HEK293T (cell line): ENCODE results near the gene GOSR1.
"Not testable (repeated sequence)": the region's sequence is repeated elsewhere in the genome, so short reads cannot be mapped to it uniquely, and the experiment has no call there.

Experiments
- CTCF ChIA-PET: fragments of 350-600 bp; formaldehyde crosslinking; extraction: SDS; loops from one replicate; lab custom pipeline; 2021; ENCODE audit warnings: antibody characterized with exemption, inconsistent platforms; lab: Yijun Ruan, JAX
- POLR2A ChIA-PET: fragments of 350-600 bp; formaldehyde crosslinking; extraction: SDS; loops from one replicate; lab custom pipeline; 2020; ENCODE audit warnings: antibody characterized with exemption, inconsistent platforms; lab: Yijun Ruan, JAX
- DNase-seq: peaks from one replicate; pipeline ENCODE4 v3.0.0; 2012; ENCODE audit warnings: mixed read lengths; ENCODE audit errors: extremely low spot score
- ARNT ChIP-seq: fragments of 450-650 bp; IDR thresholded peaks from 2 replicates; pipeline ENCODE4 v1.6.1; 2017; ENCODE audit warnings: mild to moderate bottlenecking
- BHLHE40 ChIP-seq: fragments of 450-650 bp; IDR thresholded peaks from 2 replicates; pipeline ENCODE4 v1.6.1; 2016; ENCODE audit warnings: mild to moderate bottlenecking, moderate library complexity, borderline replicate concordance
- CTBP1 ChIP-seq: fragments of 450-650 bp; IDR thresholded peaks from 2 replicates; pipeline ENCODE4 v1.6.1; 2016; ENCODE audit warnings: borderline replicate concordance
- ELF4 ChIP-seq: fragments of 450-650 bp; IDR thresholded peaks from 2 replicates; pipeline ENCODE4 v1.6.1; 2017; ENCODE audit warnings: antibody characterized with exemption
- FOXA1 ChIP-seq: fragments of 450-650 bp; IDR thresholded peaks from 2 replicates; pipeline ENCODE4 v1.6.1; 2016; ENCODE audit warnings: mild to moderate bottlenecking
- FOXK2 ChIP-seq: fragments of 450-650 bp; IDR thresholded peaks from 2 replicates; pipeline ENCODE4 v1.6.1; 2016; ENCODE audit warnings: mild to moderate bottlenecking
- FOXM1 ChIP-seq: fragments of 450-650 bp; IDR thresholded peaks from 2 replicates; pipeline ENCODE4 v1.6.1; 2017; ENCODE audit warnings: mild to moderate bottlenecking, borderline replicate concordance
- HDGF ChIP-seq: fragments of 450-650 bp; IDR thresholded peaks from 2 replicates; pipeline ENCODE4 v1.6.1; 2017; ENCODE audit warnings: antibody characterized with exemption, borderline replicate concordance
- L3MBTL2 ChIP-seq: fragments of 450-650 bp; conservative IDR thresholded peaks from 2 replicates; pipeline ENCODE4 v1.6.1; 2016; ENCODE audit warnings: mild to moderate bottlenecking
- LEF1 ChIP-seq: fragments of 450-650 bp; IDR thresholded peaks from 2 replicates; pipeline ENCODE4 v1.6.1; 2017; ENCODE audit warnings: mild to moderate bottlenecking, borderline replicate concordance
- NFRKB ChIP-seq: fragments of 450-650 bp; IDR thresholded peaks from 2 replicates; pipeline ENCODE4 v1.6.1; 2016; ENCODE audit warnings: mild to moderate bottlenecking, moderate library complexity
- PKNOX1 ChIP-seq: fragments of 450-650 bp; IDR thresholded peaks from 2 replicates; pipeline ENCODE4 v1.6.1; 2016
- SP1 ChIP-seq: fragments of 450-650 bp; IDR thresholded peaks from 2 replicates; pipeline ENCODE4 v1.6.1; 2017
- SUZ12 ChIP-seq: fragments of 450-650 bp; IDR thresholded peaks from 2 replicates; pipeline ENCODE4 v1.6.1; 2016; ENCODE audit warnings: mild to moderate bottlenecking
- TARDBP ChIP-seq: fragments of 450-650 bp; IDR thresholded peaks from 2 replicates; pipeline ENCODE4 v1.6.1; 2016
- ZNF384 ChIP-seq: fragments of 450-650 bp; IDR thresholded peaks from 2 replicates; pipeline ENCODE4 v1.6.1; 2016

The GOSR1 gene

GRCh38 chr17:30565073-30565935, 88.1 kb downstream of the GOSR1 start:
- no peak for TF ChIP-seq SP1
- no peak for TF ChIP-seq PKNOX1
- TF ChIP-seq ELF4 = no peak
- no peak for TF ChIP-seq FOXA1
- TF ChIP-seq ARNT = no peak
- ChIA-PET CTCF (no interaction called here), POLR2A (no interaction called here)
- DNase-seq = no peak

GRCh38 chr17:30566104-30566503, 88.9 kb downstream of the GOSR1 start:
- DNase-seq, POLR2A ChIA-PET, CTCF ChIA-PET: not testable (repeated sequence)

- POLR2A ChIA-PET, DNase-seq, CTCF ChIA-PET: not testable (repeated sequence)
These were observed 89.5 kb downstream of the GOSR1 start for GRCh38 chr17:30566516-30567225.

GRCh38 chr17:30567231-30568116, 90.3 kb downstream of the GOSR1 start:
- TF ChIP-seq TARDBP = no peak
- TF ChIP-seq BHLHE40 = no peak
- no peak for TF ChIP-seq FOXM1
- TF ChIP-seq NFRKB = no peak
- no peak for TF ChIP-seq PKNOX1
- DNase-seq = no peak
- ChIA-PET POLR2A (no interaction called here), CTCF (no interaction called here)

- TF ChIP-seq FOXM1 = no peak
- TF ChIP-seq CTBP1 = no peak
- TF ChIP-seq ZNF384 = no peak
- TF ChIP-seq L3MBTL2 = no peak
- TF ChIP-seq HDGF = no peak
- TF ChIP-seq SP1 = no peak
- TF ChIP-seq TARDBP = no peak
- no peak for DNase-seq
- ChIA-PET POLR2A (no interaction called here), CTCF (no interaction called here)
These were observed 90.9 kb downstream of the GOSR1 start for GRCh38 chr17:30568117-30568430.

GRCh38 chr17:30569531-30570175, 92.4 kb downstream of the GOSR1 start:
- CTCF ChIA-PET, DNase-seq, POLR2A ChIA-PET: not testable (repeated sequence)

- DNase-seq = no peak
- TF ChIP-seq CTBP1 = no peak
- no peak for TF ChIP-seq SUZ12
- TF ChIP-seq FOXM1 = no peak
- no peak for TF ChIP-seq TARDBP
- TF ChIP-seq HDGF = no peak
- TF ChIP-seq ARNT = no peak
- no peak for TF ChIP-seq ELF4
- TF ChIP-seq ZNF384 = no peak
- no peak for TF ChIP-seq PKNOX1
- no peak for TF ChIP-seq FOXA1
- no peak for TF ChIP-seq SP1
- TF ChIP-seq BHLHE40 = no peak
- no peak for TF ChIP-seq LEF1
- no peak for TF ChIP-seq FOXK2
- TF ChIP-seq L3MBTL2 = no peak
- TF ChIP-seq NFRKB = no peak
- POLR2A ChIA-PET = no interaction called here
- CTCF ChIA-PET = no interaction called here
These were observed 93.0 kb downstream of the GOSR1 start for GRCh38 chr17:30570191-30570590.
